ENCODE results near the gene COL9A2.

COL9A2 gene

GRCh38 chr1:40299366-40300248 is 17.5 kb downstream of the COL9A2 start:
- DNase-seq (ENCODE audit: low read depth in 1 of 2, low spot score in 1 of 2) = no peak
- no peaks in the 10 kb centered on the region for H3K27me3 ChIP-seq (ENCODE audit: insufficient read depth, poor library complexity, severe bottlenecking)
- H3K4me3 ChIP-seq (replicated peaks; ENCODE audit: insufficient read depth, low read length) = no peak overlapping the region
- no peak overlapping the region for H3K27ac ChIP-seq (replicated peaks)
- TF ChIP-seq REST (IDR thresholded peaks at IDR 0.05; ENCODE audit: insufficient replicate concordance, low read depth) (no peak), CTCF (IDR thresholded peaks at IDR 0.05; ENCODE audit: insufficient read depth, low read length) (no peak), GABPA (IDR thresholded peaks at IDR 0.05; ENCODE audit: low read depth) (no peak)

DNA sequence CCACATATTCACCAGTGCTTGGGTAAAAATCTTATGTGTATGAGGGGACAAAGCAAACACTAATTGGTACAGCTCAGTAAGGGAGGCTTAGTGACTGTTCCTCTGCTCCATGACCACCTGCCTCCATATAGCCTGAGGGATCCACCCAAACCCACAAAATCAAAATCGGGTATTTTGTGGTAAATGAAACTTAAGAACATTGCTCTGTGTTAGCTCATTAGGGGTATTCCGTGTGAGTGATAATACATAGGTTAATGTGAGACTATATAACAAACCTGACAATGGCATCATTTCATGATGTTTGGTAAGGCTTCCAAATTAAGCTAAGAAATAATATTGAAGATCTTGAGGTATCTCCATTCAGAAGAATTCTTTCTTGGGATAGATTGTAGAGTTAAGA is 25.8 kb downstream of the COL9A2 start:
- no peak for DNase-seq (ENCODE audit: low read depth in 1 of 2, low spot score in 1 of 2)
- Histone ChIP-seq H3K27ac (replicated peaks) (no peak overlapping the region), H3K4me3 (replicated peaks; ENCODE audit: insufficient read depth, low read length) (no peak overlapping the region), H3K27me3 (ENCODE audit: insufficient read depth, poor library complexity, severe bottlenecking) (no peaks in the 10 kb centered on the region)
- no peak for TF ChIP-seq REST (IDR thresholded peaks at IDR 0.05; ENCODE audit: insufficient replicate concordance, low read depth)
- no peak for TF ChIP-seq GABPA (IDR thresholded peaks at IDR 0.05; ENCODE audit: low read depth)
- no peak for TF ChIP-seq SPI1 (IDR thresholded peaks at IDR 0.05; ENCODE audit: borderline replicate concordance, low read depth)
- no peak for TF ChIP-seq CTCF (IDR thresholded peaks at IDR 0.05; ENCODE audit: insufficient read depth, low read length)
- no peak for TF ChIP-seq POLR2AphosphoS5 (IDR thresholded peaks at IDR 0.05; ENCODE audit: low read depth)

DNA sequence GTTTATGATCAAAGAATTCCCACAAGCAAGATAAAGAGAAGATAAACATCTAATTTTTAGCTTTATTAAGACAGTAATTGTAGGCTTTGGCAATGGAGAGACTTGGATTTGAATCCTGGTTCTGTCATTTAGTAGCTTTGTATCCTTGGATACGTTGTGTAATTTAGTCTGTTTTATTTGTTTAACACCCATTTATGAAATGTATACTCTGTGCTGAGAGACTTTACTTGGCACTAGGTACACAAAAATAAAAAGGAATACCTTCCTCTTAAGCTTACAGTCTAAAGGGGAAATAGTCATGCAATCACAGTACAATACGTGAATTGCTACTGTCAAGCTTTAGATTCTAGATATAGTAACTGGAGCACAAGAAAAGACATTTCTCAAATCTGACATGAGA is 35.2 kb downstream of the COL9A2 start:
- Histone ChIP-seq H3K4me3 (replicated peaks; ENCODE audit: insufficient read depth, low read length) (no peak overlapping the region), H3K27ac (replicated peaks) (no peak overlapping the region), H3K27me3 (ENCODE audit: insufficient read depth, poor library complexity, severe bottlenecking) (no peaks in the 10 kb centered on the region)
- TF ChIP-seq SPI1 (IDR thresholded peaks at IDR 0.05; ENCODE audit: borderline replicate concordance, low read depth) (no peak), POLR2AphosphoS5 (IDR thresholded peaks at IDR 0.05; ENCODE audit: low read depth) (no peak), CTCF (IDR thresholded peaks at IDR 0.05; ENCODE audit: insufficient read depth, low read length) (no peak), GABPA (IDR thresholded peaks at IDR 0.05; ENCODE audit: low read depth) (no peak), REST (IDR thresholded peaks at IDR 0.05; ENCODE audit: insufficient replicate concordance, low read depth) (no peak)
- DNase-seq (ENCODE audit: low read depth in 1 of 2, low spot score in 1 of 2) = no peak
